CD4-positive, alpha-beta T cell (primary cell): Measurements from ENCODE around the gene RAB33B. TPM values are rescaled to one million over a fixed set of nuclear protein-coding genes. Genes with fewer than 3 reads are reported as not detected.

ENCODE experiments used
- ATAC-seq: fragments of 200-7000 bp; cut with Tn5 transposase; one replicate; pipeline ENCODE4 v1.10.0; 2022; ENCODE audit warnings: mild to moderate bottlenecking; ENCODE audit not compliant: poor library complexity
- CTCF ChIA-PET: fragments of 350-600 bp; sonication (Branson Sonifier 250); formaldehyde crosslinking; loops from one replicate; lab custom pipeline; 2021; ENCODE audit warnings: antibody characterized with exemption, inconsistent platforms; lab: Charles Lee
- POLR2A ChIA-PET: fragments of 350-600 bp; sonication (Branson Sonifier 250); formaldehyde crosslinking; loops from one replicate; lab custom pipeline; 2021; ENCODE audit warnings: antibody characterized with exemption, inconsistent platforms; lab: Charles Lee
- DNase-seq, 14 experiments: peaks; one replicate each; pipeline ENCODE4 v3.0.0-alpha.2; 2013 to 2020; ENCODE audit warnings: mixed read lengths in 2 of 14
- H3K27ac ChIP-seq, 2 donors: one replicate each; pipeline versions ENCODE4 v1.5.1 to v1.7.0; 2013; ENCODE audit warnings: low read length in 2 of 2, low read depth in 1 of 2, mild to moderate bottlenecking in 1 of 2
- H3K27me3 ChIP-seq, 2 experiments: 1 replicate in 1 of 2; 2 replicates in 1 of 2; pipeline versions ENCODE4 v1.6.1 to v1.7.0; 2013; ENCODE audit warnings: low read length in 2 of 2, control low read depth in 1 of 2, mild to moderate bottlenecking in 1 of 2, moderate library complexity in 1 of 2; ENCODE audit not compliant: insufficient read depth in 2 of 2, control insufficient read depth in 1 of 2
- H3K36me3 ChIP-seq: one replicate; pipeline ENCODE4 v1.6.1; 2013; ENCODE audit warnings: low read length, control low read depth; ENCODE audit not compliant: insufficient read depth
- H3K4me1 ChIP-seq: one replicate; pipeline ENCODE4 v1.6.1; 2013; ENCODE audit warnings: low read length, control low read depth; ENCODE audit not compliant: insufficient read depth
- H3K4me3 ChIP-seq: one replicate; pipeline ENCODE4 v1.5.1; 2013; ENCODE audit warnings: mild to moderate bottlenecking, low read length, moderate library complexity
- H3K9me3 ChIP-seq, 2 experiments: 1 replicate in 1 of 2; 2 replicates in 1 of 2; pipeline versions ENCODE4 v1.6.1 to v1.7.0; 2013; ENCODE audit warnings: low read length in 2 of 2, mild to moderate bottlenecking in 2 of 2, control low read depth in 1 of 2, moderate library complexity in 1 of 2; ENCODE audit not compliant: control insufficient read depth in 1 of 2, insufficient read depth in 1 of 2
- H3K27ac Mint-ChIP-seq: one replicate; pipeline ENCODE4 v1.8.0; 2020; ENCODE audit warnings: mixed read lengths
- H3K27me3 Mint-ChIP-seq: one replicate; pipeline ENCODE4 v1.8.0; 2021; ENCODE audit warnings: mixed read lengths
- H3K36me3 Mint-ChIP-seq: one replicate; pipeline ENCODE4 v1.8.0; 2021; ENCODE audit warnings: low read depth, mixed read lengths
- H3K4me1 Mint-ChIP-seq: one replicate; pipeline ENCODE4 v1.8.0; 2021; ENCODE audit warnings: low read depth, mixed read lengths
- H3K4me3 Mint-ChIP-seq: one replicate; pipeline ENCODE4 v1.8.0; 2020; ENCODE audit warnings: mild to moderate bottlenecking, mixed read lengths
- H3K9me3 Mint-ChIP-seq: one replicate; pipeline ENCODE4 v1.8.0; 2020; ENCODE audit warnings: mixed read lengths
- CTCF ChIP-seq: fragments of 200-600 bp; IDR thresholded peaks from one replicate; pipeline ENCODE4 v1.8.0; 2022; ENCODE audit warnings: antibody characterized with exemption, mild to moderate bottlenecking
- intact Hi-C, 2 experiments: fragments of 100-400 bp; cut with DNase I in 1 of 2; cut with micrococcal nuclease in 1 of 2; formaldehyde crosslinking; loops; one replicate each; pipeline versions ENCODE4 v1.15.1 to v1.9.0; 2023 to 2025; cut with DNase I, micrococcal nuclease
- total RNA-seq, 174 experiments: library from RNA in 2 of 174; stranded (reverse) in 2 of 174; gene quantifications; one replicate each; pipeline ENCODE4 v1.2.3 and lab custom pipeline; 2021 to 2026

The RAB33B gene
- total RNA-seq, 2 experiments from 2014 or later, result 23.3 to 23.6 TPM

GRCh38 chr4:139436122-139436521 lies 17.8 kb upstream of the RAB33B start:
- no peak overlapping the region for H3K27ac Mint-ChIP-seq
- no peaks in the 10 kb centered on the region for H3K4me1 ChIP-seq
- no peak overlapping the region for H3K4me3 ChIP-seq
- no peaks in the 10 kb centered on the region for H3K27me3 Mint-ChIP-seq
- H3K36me3 ChIP-seq, result no peaks in the 10 kb centered on the region
- no peak overlapping the region for H3K27ac ChIP-seq
- TF ChIP-seq CTCF, result no peak
- intact Hi-C loops, result no loop called here
- POLR2A ChIA-PET, result no interaction called here
- CTCF ChIA-PET, result interaction anchor here (0.6 kb wide), 1 partner anchor 215 kb away, joined by 3 read pairs; no protein-coding TSS in a partner anchor
- H3K4me1 Mint-ChIP-seq, result no peaks in the 10 kb centered on the region
- ATAC-seq, result no peak
- H3K4me3 Mint-ChIP-seq, result no peak overlapping the region
- DNase-seq, result no peak
- peaks cover 14 to 21% of the 10 kb centered on the region in 2 experiments for H3K9me3 ChIP-seq
- H3K9me3 Mint-ChIP-seq, result peaks cover 18% of the 10 kb centered on the region
- peaks cover 80% of the 10 kb centered on the region for H3K36me3 Mint-ChIP-seq
- H3K27me3 ChIP-seq, result no peaks in the 10 kb centered on the region

DNA sequence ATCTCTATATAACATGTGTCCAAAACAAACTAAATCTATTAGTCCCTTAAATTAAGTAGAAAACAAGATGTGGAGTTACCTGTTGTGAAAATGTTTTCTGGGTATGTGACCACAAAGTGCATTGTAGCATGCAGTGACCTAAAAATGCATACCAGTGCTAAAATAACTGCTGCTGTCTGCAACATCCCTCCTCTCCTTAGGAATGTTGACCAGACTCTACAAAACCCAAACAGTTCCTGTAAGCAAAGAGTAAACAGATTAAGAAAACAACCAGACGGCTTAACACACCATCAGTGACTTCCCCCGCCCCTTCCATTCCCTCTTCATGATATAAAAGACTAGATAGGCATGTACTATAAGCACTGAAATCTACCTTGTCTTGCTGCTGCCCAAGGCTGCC lies 15.8 kb upstream of the RAB33B start:
- H3K27me3 ChIP-seq, result no peaks in the 10 kb centered on the region
- ChIA-PET CTCF (no interaction called here), POLR2A (interaction anchor here (0.7 kb wide), 1 partner anchor 219 kb away, joined by 5 read pairs; no protein-coding TSS in a partner anchor)
- Mint-ChIP-seq H3K27ac (no peak overlapping the region), H3K9me3 (peaks cover 18% of the 10 kb centered on the region), H3K4me1 (no peaks in the 10 kb centered on the region), H3K36me3 (peaks cover 65% of the 10 kb centered on the region), H3K4me3 (no peak overlapping the region), H3K27me3 (no peaks in the 10 kb centered on the region)
- H3K36me3 ChIP-seq, result no peaks in the 10 kb centered on the region
- no peak for ATAC-seq
- no peak overlapping the region for H3K4me3 ChIP-seq
- H3K4me1 ChIP-seq, result no peaks in the 10 kb centered on the region
- DNase-seq, result no peak
- intact Hi-C loops, result no loop called here
- TF ChIP-seq CTCF, result no peak
- peaks cover 14 to 16% of the 10 kb centered on the region in 2 experiments for H3K9me3 ChIP-seq
- no peak overlapping the region for H3K27ac ChIP-seq

DNA sequence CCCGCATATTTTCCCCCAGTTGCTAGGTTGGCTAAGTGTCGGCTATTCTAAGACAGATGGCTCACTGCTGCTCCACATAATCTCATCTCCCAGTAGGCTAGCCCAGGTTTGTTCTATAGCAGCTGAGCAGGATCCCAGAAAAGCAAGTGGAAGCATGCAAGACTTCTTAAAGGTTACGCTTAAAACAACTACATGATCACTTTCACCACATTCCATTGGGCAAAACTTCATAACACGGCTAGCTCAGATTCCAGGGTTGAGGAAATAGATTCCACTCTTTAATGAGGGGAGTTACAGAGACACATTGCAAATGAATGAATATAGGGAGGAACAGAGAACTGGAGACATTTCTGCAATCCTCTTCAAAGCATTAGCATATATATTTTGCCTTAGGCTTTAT lies 12.9 kb upstream of the RAB33B start:
- H3K27me3 ChIP-seq, result no peaks in the 10 kb centered on the region
- no peak overlapping the region for H3K27ac ChIP-seq
- H3K27me3 Mint-ChIP-seq, result no peaks in the 10 kb centered on the region
- ChIA-PET POLR2A (no interaction called here), CTCF (no interaction called here)
- H3K4me3 Mint-ChIP-seq, result no peak overlapping the region
- intact Hi-C loops, result no loop called here
- H3K9me3 ChIP-seq, result peaks cover 10 to 14% of the 10 kb centered on the region in 2 experiments
- H3K4me1 ChIP-seq, result no peaks in the 10 kb centered on the region
- H3K9me3 Mint-ChIP-seq, result peaks cover 16% of the 10 kb centered on the region
- TF ChIP-seq CTCF, result no peak
- no peak for DNase-seq
- no peak overlapping the region for H3K27ac Mint-ChIP-seq
- peaks cover 56% of the 10 kb centered on the region for H3K36me3 Mint-ChIP-seq
- no peak for ATAC-seq
- no peaks in the 10 kb centered on the region for H3K36me3 ChIP-seq
- no peak overlapping the region for H3K4me3 ChIP-seq
- H3K4me1 Mint-ChIP-seq, result no peaks in the 10 kb centered on the region
